T-cell (primary cell): ENCODE measurements around the gene MAN1A1. TPM values are rescaled to one million over a fixed set of nuclear protein-coding genes. Genes with fewer than 3 reads are reported as not detected.

Experiments
- ATAC-seq, 4 experiments: fragments of 200-7000 bp in 3 of 4; fragments of 150-1000 bp in 1 of 4; cut with Tn5 transposase; replicated peaks in 1 of 4; 1 replicate in 3 of 4; 2 replicates in 1 of 4; pipeline ENCODE4 v1.10.0; 2021; ENCODE audit warnings: moderate library complexity in 3 of 4, mild to moderate bottlenecking in 2 of 4, moderate number of reproducible peaks in 1 of 4
- CTCF ChIA-PET, 2 donors: fragments of 300-600 bp; sonication (Branson Sonifier 250); formaldehyde crosslinking; loops; one replicate each; lab custom pipeline; 2022; ENCODE audit warnings: antibody characterized with exemption in 2 of 2; lab: Charles Lee
- POLR2A ChIA-PET, 2 donors: fragments of 300-600 bp; sonication (Branson Sonifier 250); formaldehyde crosslinking; loops; one replicate each; lab custom pipeline; 2022; ENCODE audit warnings: antibody characterized with exemption in 2 of 2; lab: Charles Lee
- DNase-seq, 35 experiments: peaks; one replicate each; pipeline versions ENCODE4 v3.0.0 to v3.0.0-alpha.2; 2013 to 2023
- H3K27ac ChIP-seq: one replicate; pipeline ENCODE4 v1.5.1; 2013; ENCODE audit warnings: low read length
- H3K27me3 ChIP-seq, 2 experiments: replicated peaks in 1 of 2; 1 replicate in 1 of 2; 2 replicates in 1 of 2; pipeline versions ENCODE4 v1.6.1 to v1.7.0; 2013; ENCODE audit warnings: low read length in 1 of 2, mixed read lengths in 1 of 2; ENCODE audit not compliant: control insufficient read depth in 2 of 2, insufficient read depth in 2 of 2; ENCODE audit errors: extremely low read depth in 1 of 2
- H3K36me3 ChIP-seq, 2 donors: 1 replicate in 1 of 2; 2 replicates in 1 of 2; pipeline versions ENCODE4 v1.6.1 to v1.7.0; 2013; ENCODE audit warnings: low read length in 1 of 2; ENCODE audit not compliant: control insufficient read depth in 2 of 2, insufficient read depth in 1 of 2; ENCODE audit errors: extremely low read depth in 1 of 2
- H3K4me1 ChIP-seq, 2 experiments: 1 replicate in 1 of 2; 2 replicates in 1 of 2; pipeline versions ENCODE4 v1.6.1 to v1.7.0; 2013; ENCODE audit warnings: low read length in 2 of 2, mixed read lengths in 1 of 2; ENCODE audit not compliant: insufficient read depth in 2 of 2, control insufficient read depth in 1 of 2; ENCODE audit errors: extremely low read depth in 1 of 2
- H3K4me3 ChIP-seq, 2 donors: 1 replicate in 1 of 2; 2 replicates in 1 of 2; pipeline versions ENCODE4 v1.5.1 to v1.7.0; 2013; ENCODE audit warnings: mild to moderate bottlenecking in 2 of 2, low read length in 1 of 2, moderate library complexity in 1 of 2; ENCODE audit not compliant: control insufficient read depth in 1 of 2; ENCODE audit errors: extremely low read depth in 1 of 2
- H3K9me3 ChIP-seq: 2 replicates; pipeline ENCODE4 v1.7.0; 2013
- H3K27ac Mint-ChIP-seq, 2 donors: one replicate each; pipeline ENCODE4 v1.8.0; 2020 to 2021; ENCODE audit warnings: mild to moderate bottlenecking in 2 of 2, mixed read lengths in 2 of 2
- H3K27me3 Mint-ChIP-seq, 2 donors: one replicate each; pipeline ENCODE4 v1.8.0; 2021 to 2022; ENCODE audit warnings: mixed read lengths in 2 of 2
- H3K36me3 Mint-ChIP-seq: one replicate; pipeline ENCODE4 v1.8.0; 2021; ENCODE audit warnings: mixed read lengths
- H3K4me1 Mint-ChIP-seq, 3 donors: one replicate each; pipeline ENCODE4 v1.8.0; 2020 to 2022; ENCODE audit warnings: mixed read lengths in 3 of 3, mild to moderate bottlenecking in 1 of 3
- H3K4me3 Mint-ChIP-seq, 3 donors: one replicate each; pipeline ENCODE4 v1.8.0; 2020 to 2022; ENCODE audit warnings: mild to moderate bottlenecking in 3 of 3, mixed read lengths in 3 of 3, moderate library complexity in 3 of 3
- H3K9me3 Mint-ChIP-seq, 3 donors: one replicate each; pipeline ENCODE4 v1.8.0; 2020 to 2022; ENCODE audit warnings: mixed read lengths in 3 of 3
- WGBS: methylation state at CpG from one replicate; pipeline ENCODE4 v1.1.5; 2013; ENCODE audit warnings: missing lambda C conversion rate; ENCODE audit not compliant: insufficient coverage; 5-methylcytosine and 5-hydroxymethylcytosine counted together
- total RNA-seq, 35 experiments: library from RNA in 6 of 35; stranded (reverse) in 6 of 35; fragments of 120-200 nt in 1 of 35; gene quantifications; one replicate each; pipeline versions ENCODE4 v1.2.1 to v1.2.4 and lab custom pipeline; 2013 to 2026

The MAN1A1 gene
- total RNA-seq, 5 donors from 2014 or later (not counting 1 experiment from before 2014, with no cell fraction given), result 9.4 to 13.6 (median 12.3) TPM

DNA sequence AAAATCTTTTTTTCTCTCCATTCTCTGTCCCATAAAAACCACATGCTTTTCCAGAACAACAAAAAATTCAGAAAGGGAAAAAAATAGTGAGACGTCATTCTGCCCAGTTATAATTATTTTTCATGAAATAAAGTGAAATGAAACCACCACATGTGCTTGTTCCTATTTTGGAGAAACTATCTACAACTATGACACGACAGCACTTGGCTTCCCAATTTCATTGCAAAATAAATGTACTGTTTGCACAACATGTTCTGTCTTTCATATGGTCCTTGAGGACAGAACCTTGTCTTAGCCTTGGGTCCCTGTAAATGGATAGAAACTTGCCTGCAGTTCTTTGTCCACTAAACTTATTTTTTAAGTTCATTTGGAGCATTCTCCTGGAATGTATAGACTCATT lies 5.6 kb upstream of the MAN1A1 start:
- Histone ChIP-seq H3K27ac (no peak overlapping the region), H3K4me1 (peaks cover 3 to 4% of the 10 kb centered on the region in 2 experiments), H3K36me3 (no peaks in the 10 kb centered on the region), H3K4me3 (no peak overlapping the region), H3K9me3 (no peaks in the 10 kb centered on the region), H3K27me3 (no peaks in the 10 kb centered on the region)
- ATAC-seq, result no peak
- H3K4me3 Mint-ChIP-seq, result no peak overlapping the region
- WGBS, result no CpG with 5 or more reads among the region's 2 CpGs
- peaks cover 18 to 24% (median 19%) of the 10 kb centered on the region in 3 donors for H3K4me1 Mint-ChIP-seq
- no peaks in the 10 kb centered on the region for H3K9me3 Mint-ChIP-seq
- H3K27ac Mint-ChIP-seq, result no peak overlapping the region
- CTCF ChIA-PET, result no interaction called here
- no peak for DNase-seq
- POLR2A ChIA-PET, result no interaction called here
- H3K27me3 Mint-ChIP-seq, result no peaks in the 10 kb centered on the region
- H3K36me3 Mint-ChIP-seq, result no peaks in the 10 kb centered on the region

DNA sequence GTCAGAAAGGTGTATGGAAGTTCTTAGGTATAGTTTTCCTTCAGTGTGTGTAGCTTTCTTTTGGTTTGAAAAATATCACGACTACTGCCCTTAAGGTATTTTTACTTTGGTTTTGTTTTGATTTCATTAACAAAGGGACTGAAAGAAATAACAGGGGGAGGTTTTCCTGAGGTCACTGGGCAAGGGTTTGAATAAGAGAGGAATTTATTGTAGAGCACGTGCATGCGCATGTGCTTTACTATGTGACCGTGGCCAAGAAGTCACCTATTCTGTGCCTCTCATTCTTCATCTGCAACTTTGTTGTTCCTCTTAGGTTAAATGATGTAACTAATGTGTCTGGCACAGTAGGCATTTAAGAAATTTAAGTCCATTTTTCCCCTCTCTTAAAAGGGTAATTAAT lies 4.1 kb upstream of the MAN1A1 start:
- Histone ChIP-seq H3K27ac (no peak overlapping the region), H3K36me3 (no peaks in the 10 kb centered on the region), H3K9me3 (no peaks in the 10 kb centered on the region), H3K27me3 (no peaks in the 10 kb centered on the region), H3K4me1 (peaks cover 3 to 4% of the 10 kb centered on the region in 2 experiments), H3K4me3 (no peak overlapping the region)
- DNase-seq (no peak), ATAC-seq (no peak)
- H3K36me3 Mint-ChIP-seq, result no peaks in the 10 kb centered on the region
- CTCF ChIA-PET, result no interaction called here
- H3K27ac Mint-ChIP-seq, result no peak overlapping the region
- WGBS, result 100% methylated on average over 3 of the region's 4 CpGs
- H3K27me3 Mint-ChIP-seq, result no peaks in the 10 kb centered on the region
- peaks cover 18 to 23% (median 19%) of the 10 kb centered on the region in 3 donors for H3K4me1 Mint-ChIP-seq
- H3K9me3 Mint-ChIP-seq, result no peaks in the 10 kb centered on the region
- POLR2A ChIA-PET, result no interaction called here
- no peak overlapping the region for H3K4me3 Mint-ChIP-seq

DNA sequence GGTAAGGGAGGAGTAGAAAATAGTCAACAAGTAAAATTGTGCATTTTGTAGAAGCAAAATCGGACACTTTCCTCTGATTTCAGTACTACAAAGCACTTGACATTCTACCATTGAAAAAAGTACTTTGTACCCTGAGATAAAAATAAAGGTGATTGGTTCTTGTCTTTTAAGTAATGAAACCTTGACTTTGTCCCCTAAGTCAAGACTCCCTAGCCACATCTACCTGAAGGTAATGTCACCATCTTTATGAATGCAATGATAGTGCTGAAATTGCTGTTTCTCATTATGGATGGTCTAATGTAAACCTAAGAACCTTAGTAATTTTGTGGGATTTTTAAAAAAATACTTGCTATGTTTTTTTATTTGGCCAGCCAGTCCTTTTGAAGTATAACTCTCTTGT lies 2.4 kb upstream of the MAN1A1 start:
- H3K27me3 ChIP-seq, result no peaks in the 10 kb centered on the region

DNA sequence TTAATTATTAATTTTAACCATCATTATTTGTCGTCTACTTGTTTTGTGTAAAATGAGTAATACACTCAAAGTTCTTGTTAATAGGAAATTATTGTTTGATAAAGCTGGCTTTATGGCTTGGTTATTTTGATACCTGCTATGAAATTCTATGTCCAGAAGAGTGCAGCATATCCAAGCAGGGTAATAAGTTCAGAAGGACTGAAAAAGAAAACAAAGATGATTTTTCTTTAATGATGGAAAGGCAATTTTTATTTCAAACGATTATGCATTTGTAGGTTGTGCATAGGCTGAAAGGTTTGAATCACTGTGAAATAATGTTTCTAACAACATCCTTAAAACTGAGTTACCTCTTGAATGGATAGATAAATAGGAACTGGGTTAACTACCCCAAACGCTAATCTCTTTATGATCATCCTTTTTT lies 1.4 kb upstream of the MAN1A1 start:
- no peaks in the 10 kb centered on the region for H3K27me3 ChIP-seq
- H3K9me3 Mint-ChIP-seq, result no peaks in the 10 kb centered on the region
- peak overlapping the region in 1 of 2 donors; percentile 97 for H3K4me3 ChIP-seq
- peak overlapping the region; percentile 82 to 89 (median 88) for H3K4me3 Mint-ChIP-seq
- peak overlapping the region; percentile 69 for H3K27ac ChIP-seq
- H3K27me3 Mint-ChIP-seq, result no peaks in the 10 kb centered on the region
- no CpG with 5 or more reads among the region's 3 CpGs for WGBS
- no peaks in the 10 kb centered on the region for H3K36me3 ChIP-seq
- H3K9me3 ChIP-seq, result no peaks in the 10 kb centered on the region
- POLR2A ChIA-PET, result interaction anchor here in 1 of 2 donors (0.6 to 1.0 kb wide), 3 partner anchors 37 to 1474 kb away, joined by 3 to 4 read pairs (median 4); no protein-coding TSS in a partner anchor
- H3K27ac Mint-ChIP-seq, result peak overlapping the region in 1 of 2 donors; percentile 91
- peaks cover 43 to 47% (median 44%) of the 10 kb centered on the region in 3 donors for H3K4me1 Mint-ChIP-seq
- H3K36me3 Mint-ChIP-seq, result no peaks in the 10 kb centered on the region
- peaks cover 4 to 15% of the 10 kb centered on the region in 2 experiments for H3K4me1 ChIP-seq
- DNase-seq (peak in 1 of 35 experiments; percentile 37), ATAC-seq (no peak)
- CTCF ChIA-PET, result interaction anchor here (0.6 to 2.3 kb wide), 12 partner anchors 10 to 1969 kb away, joined by 3 to 23 read pairs (median 6); no protein-coding TSS in a partner anchor

More for the DNA sequence above, 2.4 kb upstream of the MAN1A1 start:
- H3K4me1 Mint-ChIP-seq, result peaks cover 32 to 36% (median 33%) of the 10 kb centered on the region in 3 donors
- ChIA-PET CTCF (interaction anchor here (1.9 to 2.3 kb wide), 3 partner anchors 18 to 38 kb away, joined by 8 to 23 read pairs (median 17); no protein-coding TSS in a partner anchor), POLR2A (no interaction called here)
- no peaks in the 10 kb centered on the region for H3K27me3 Mint-ChIP-seq
- no peaks in the 10 kb centered on the region for H3K36me3 ChIP-seq
- WGBS, result no CpG with 5 or more reads among the region's 1 CpG
- no peak for ATAC-seq
- H3K4me1 ChIP-seq, result peaks cover 4 to 15% of the 10 kb centered on the region in 2 experiments
- no peak for DNase-seq
- no peak overlapping the region for H3K27ac Mint-ChIP-seq
- no peak overlapping the region for H3K27ac ChIP-seq
- no peak overlapping the region for H3K4me3 Mint-ChIP-seq
- H3K36me3 Mint-ChIP-seq, result no peaks in the 10 kb centered on the region
- H3K9me3 ChIP-seq, result no peaks in the 10 kb centered on the region
- no peak overlapping the region for H3K4me3 ChIP-seq
- no peaks in the 10 kb centered on the region for H3K9me3 Mint-ChIP-seq

DNA sequence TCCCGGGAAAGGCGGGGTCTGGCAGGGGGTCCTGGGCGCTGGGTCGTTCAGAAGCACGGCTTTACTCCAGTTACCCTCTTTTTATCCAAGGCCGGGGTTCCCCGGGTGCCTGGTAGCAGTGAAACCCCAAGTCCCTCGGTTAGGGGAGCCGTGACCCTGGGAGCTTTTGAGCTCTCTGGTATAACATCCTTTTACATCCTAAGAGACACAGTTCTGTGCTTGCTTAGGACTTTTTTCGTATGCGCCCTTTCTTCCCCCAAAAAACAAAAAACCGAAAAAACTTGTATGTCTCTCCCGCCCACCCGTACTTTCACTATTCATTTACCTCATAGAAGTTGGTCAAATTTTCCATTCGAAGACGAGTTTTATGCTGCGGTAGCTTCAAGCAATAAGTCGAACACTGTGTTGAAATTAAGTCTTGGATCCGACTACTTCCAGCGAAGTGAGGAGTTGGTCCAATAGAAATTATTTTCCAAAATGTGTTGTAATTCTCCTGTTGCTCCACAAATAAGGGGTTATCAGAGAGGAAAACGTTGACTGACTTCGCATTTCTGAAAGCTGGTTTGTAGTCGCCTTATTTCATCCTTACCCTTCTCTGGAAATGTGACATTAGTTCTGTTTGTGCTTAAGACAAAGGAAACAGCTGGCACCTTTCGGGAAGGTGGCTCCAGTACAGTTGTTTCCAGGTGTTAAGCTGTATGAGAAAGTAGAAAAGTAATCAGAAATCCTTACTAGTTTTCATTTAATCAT lies 816 bp upstream of the MAN1A1 start:
- WGBS, result 0% methylated on average over 13 of the region's 24 CpGs
- peak; percentile 14 to 37 (median 18) for ATAC-seq
- no peaks in the 10 kb centered on the region for H3K27me3 Mint-ChIP-seq
- POLR2A ChIA-PET, result interaction anchor here in 1 of 2 donors (0.5 to 1.0 kb wide), 4 partner anchors 12 to 753 kb away, joined by 3 to 5 read pairs (median 4); no protein-coding TSS in a partner anchor
- H3K36me3 Mint-ChIP-seq, result no peaks in the 10 kb centered on the region
- no peaks in the 10 kb centered on the region for H3K36me3 ChIP-seq
- peak in 25 of 35 experiments; percentile 6 to 61 (median 29) for DNase-seq
- H3K9me3 ChIP-seq, result no peaks in the 10 kb centered on the region
- peaks cover 4 to 15% of the 10 kb centered on the region in 2 experiments for H3K4me1 ChIP-seq
- peak overlapping the region; percentile 82 to 89 (median 88) for H3K4me3 Mint-ChIP-seq
- H3K4me1 Mint-ChIP-seq, result peaks cover 49 to 51% (median 50%) of the 10 kb centered on the region in 3 donors
- CTCF ChIA-PET, result interaction anchor here (0.6 to 2.3 kb wide), 13 partner anchors 9 to 1970 kb away, joined by 3 to 23 read pairs (median 4); no protein-coding TSS in a partner anchor
- H3K27ac ChIP-seq, result peak overlapping the region; percentile 69
- H3K9me3 Mint-ChIP-seq, result no peaks in the 10 kb centered on the region
- no peaks in the 10 kb centered on the region for H3K27me3 ChIP-seq
- H3K4me3 ChIP-seq, result peak overlapping the region; percentile 93 to 97
- peak overlapping the region; percentile 77 to 91 for H3K27ac Mint-ChIP-seq

DNA sequence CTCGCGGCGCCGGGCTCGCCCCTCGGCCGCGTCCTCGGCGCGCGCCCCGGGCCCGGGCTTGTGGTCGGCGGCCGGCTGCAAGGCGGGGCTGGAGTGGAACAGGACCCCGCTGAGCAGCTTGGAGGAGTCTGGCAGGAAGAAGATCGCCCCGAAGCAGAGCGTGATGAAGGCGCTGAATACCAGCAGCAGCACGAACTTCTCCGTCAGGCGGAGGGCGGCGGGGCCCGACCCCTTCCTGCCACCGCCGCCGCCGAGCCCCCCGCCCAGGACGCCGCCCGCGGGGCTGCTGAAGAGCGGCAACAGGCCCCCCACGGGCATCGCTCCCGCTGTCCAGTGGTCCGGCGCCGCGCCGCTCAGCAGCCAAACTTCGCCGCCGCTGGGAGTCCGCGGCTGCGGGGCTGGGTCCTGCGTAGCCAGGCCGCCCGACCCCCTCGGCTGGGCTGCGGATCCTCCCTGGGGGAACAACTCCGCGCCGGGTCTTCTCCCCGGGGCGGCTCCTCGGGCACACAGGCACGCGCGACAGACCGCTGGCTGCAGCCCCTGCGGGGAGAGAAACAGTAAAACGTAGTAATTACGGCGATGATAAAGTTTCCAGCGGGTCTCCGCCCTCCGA lies 707 bp downstream of the MAN1A1 start:
- Histone ChIP-seq H3K27me3 (no peaks in the 10 kb centered on the region), H3K9me3 (no peaks in the 10 kb centered on the region), H3K27ac (peak overlapping the region; percentile 58), H3K4me1 (peaks cover 4 to 15% of the 10 kb centered on the region in 2 experiments), H3K4me3 (peak overlapping the region; percentile 95 to 97), H3K36me3 (no peaks in the 10 kb centered on the region)
- ChIA-PET CTCF (interaction anchor here (0.6 to 3.4 kb wide), 4 partner anchors 14 to 35 kb away, joined by 3 to 13 read pairs (median 8); no protein-coding TSS in a partner anchor), POLR2A (interaction anchor here in 1 of 2 donors (2.6 kb wide), 1 partner anchor 35 kb away, joined by 18 read pairs; no protein-coding TSS in a partner anchor)
- ATAC-seq, result peak in 3 of 4 experiments; percentile 4 to 21 (median 13)
- WGBS, result under 1% methylated on average over 75 of the region's 75 CpGs
- H3K4me1 Mint-ChIP-seq, result peaks cover 53 to 61% (median 57%) of the 10 kb centered on the region in 3 donors
- no peaks in the 10 kb centered on the region for H3K27me3 Mint-ChIP-seq
- peak in 26 of 35 experiments; percentile 3 to 54 (median 22) for DNase-seq
- no peaks in the 10 kb centered on the region for H3K36me3 Mint-ChIP-seq
- H3K9me3 Mint-ChIP-seq, result no peaks in the 10 kb centered on the region
- H3K27ac Mint-ChIP-seq, result peak overlapping the region in 1 of 2 donors; percentile 71
- peak overlapping the region; percentile 82 to 94 (median 89) for H3K4me3 Mint-ChIP-seq
